HepG2 (cell line): ENCODE measurements around the gene TMEM14C. TPM values are rescaled to one million over a fixed set of nuclear protein-coding genes. Genes with fewer than 3 reads are reported as not detected.

Source experiments
- AKAP8 ChIP-seq: sonication (generic); formaldehyde crosslinking; IDR thresholded peaks from 2 replicates; pipeline ENCODE4 v1.5.1; 2020; ENCODE audit warnings: mild to moderate bottlenecking, missing genetic modification reagents
- AKNA ChIP-seq: sonication (generic); formaldehyde crosslinking; IDR thresholded peaks from 2 replicates; pipeline ENCODE4 v1.4.0; 2020; ENCODE audit warnings: missing genetic modification reagents, borderline replicate concordance
- CSRNP1 ChIP-seq: sonication (generic); formaldehyde crosslinking; IDR thresholded peaks from 2 replicates; pipeline ENCODE4 v1.8.1; 2023; ENCODE audit warnings: mild to moderate bottlenecking, missing genetic modification reagents
- KLF13 ChIP-seq: sonication (generic); formaldehyde crosslinking; IDR thresholded peaks from 2 replicates; pipeline ENCODE4 v1.4.0; 2020; ENCODE audit warnings: mild to moderate bottlenecking, missing genetic modification reagents
- MTF1 ChIP-seq: sonication (generic); formaldehyde crosslinking; IDR thresholded peaks from 2 replicates; pipeline ENCODE4 v1.5.0; 2020; ENCODE audit warnings: missing genetic modification reagents
- NR3C1 ChIP-seq: sonication (generic); formaldehyde crosslinking; IDR thresholded peaks from 2 replicates; pipeline ENCODE4 v1.4.0; 2020; ENCODE audit warnings: missing genetic modification reagents
- PRDM10 ChIP-seq: sonication (generic); formaldehyde crosslinking; IDR thresholded peaks from 2 replicates; pipeline ENCODE4 v1.4.0; 2020; ENCODE audit warnings: low read depth, missing genetic modification reagents
- SMARCC2 ChIP-seq: fragments of 450-650 bp; IDR thresholded peaks from 2 replicates; pipeline ENCODE4 v1.6.1; 2017; ENCODE audit warnings: antibody characterized with exemption, mild to moderate bottlenecking
- SRSF9 ChIP-seq: fragments of 200-400 bp; formaldehyde crosslinking; IDR thresholded peaks from 2 replicates; pipeline ENCODE4 v1.6.1; 2018; ENCODE audit warnings: borderline replicate concordance, mild to moderate bottlenecking, low read depth, low read length; ENCODE audit not compliant: insufficient read depth, poor library complexity, severe bottlenecking
- ZFP36L2 ChIP-seq: sonication (generic); formaldehyde crosslinking; IDR thresholded peaks from 2 replicates; pipeline ENCODE4 v1.4.0; 2020; ENCODE audit warnings: missing genetic modification reagents
- ZNF101 ChIP-seq: sonication (generic); formaldehyde crosslinking; IDR thresholded peaks from 2 replicates; pipeline ENCODE4 v1.4.0; 2020; ENCODE audit warnings: mild to moderate bottlenecking, low read depth, missing genetic modification reagents, borderline replicate concordance
- ZNF572 ChIP-seq: sonication (generic); formaldehyde crosslinking; IDR thresholded peaks from 2 replicates; pipeline ENCODE4 v1.5.1; 2020; ENCODE audit warnings: mild to moderate bottlenecking, missing genetic modification reagents
- ZNF720 ChIP-seq: sonication (generic); formaldehyde crosslinking; IDR thresholded peaks from 2 replicates; pipeline ENCODE4 v1.4.0; 2020; ENCODE audit warnings: missing genetic modification reagents
- polyA plus RNA-seq, 8 experiments: library from polyadenylated mRNA; depleted of rRNA in 3 of 8; stranded (reverse) in 7 of 8; unstranded in 1 of 8; fragments of >200 nt; fragmentation: Illumina TruSeq in 4 of 8; extraction: Trizol in 4 of 8; gene quantifications; 2 replicates each; pipeline versions ENCODE4 v1.2.1 to v1.2.3, GENCODE V29; 2011 to 2016; ENCODE audit warnings: low read depth in 4 of 8, missing spikeins in 1 of 8, mixed read lengths in 1 of 8; ENCODE audit not compliant: insufficient read depth in 1 of 8
- total RNA-seq, 5 experiments: library from RNA; depleted of rRNA; stranded (reverse); fragments of >200 nt; fragmentation: Illumina TruSeq; extraction: Trizol; gene quantifications; 2 replicates each; pipeline ENCODE4 v1.2.3, GENCODE V29; 2016; ENCODE audit warnings: low read depth in 1 of 5

The TMEM14C gene
- total and polyA plus RNA-seq, 2 of the 13 experiments (the other 11 are each of a cell fraction or from before 2014, with no cell fraction given) = 184 TPM

- TF ChIP-seq SRSF9 = no peak
- no peak for TF ChIP-seq ZNF572 (CRISPR knock-in tag)
- TF ChIP-seq MTF1 (CRISPR knock-in tag) = no peak
- TF ChIP-seq ZFP36L2 (CRISPR knock-in tag) = no peak
- no peak for TF ChIP-seq NR3C1 (CRISPR knock-in tag)
- no peak for TF ChIP-seq AKAP8 (CRISPR knock-in tag)
- no peak for TF ChIP-seq KLF13 (CRISPR knock-in tag)
- TF ChIP-seq AKNA = no peak
- 0 out of 2 replicates have a peak, but pooled peaks have one; percentile 21 for TF ChIP-seq CSRNP1 (CRISPR knock-in tag)
- no peak for TF ChIP-seq ZNF101 (CRISPR knock-in tag)
- TF ChIP-seq ZNF720 (CRISPR knock-in tag) = no peak
- no peak for TF ChIP-seq SMARCC2
- TF ChIP-seq PRDM10 = no peak
- TF ChIP-seq, all 625 proteins: peak for 17
Measured at GRCh38 chr6:10695086-10695657, 27.7 kb upstream of the TMEM14C start (continued).
